GM23338 (cell line): ENCODE data around the gene CTCFL. TPM values are rescaled to one million over a fixed set of nuclear protein-coding genes. Genes with fewer than 3 reads are reported as not detected.

Experiments used
- ATAC-seq: fragments of 200-7000 bp; cut with Tn5 transposase; 3 replicates; pipeline ENCODE4 v1.9.1; 2020
- DNase-seq: peaks from one replicate; pipeline ENCODE4 v3.0.0-alpha.2; 2015; ENCODE audit warnings: low spot score
- H2AFZ ChIP-seq: fragments of 200-600 bp; sonication (generic); 2 replicates; pipeline ENCODE4 v1.8.0; 2016; ENCODE audit warnings: antibody characterized with exemption, mild to moderate bottlenecking, moderate library complexity
- H3F3A ChIP-seq: fragments of 200-600 bp; sonication (generic); replicated peaks from 2 replicates; pipeline ENCODE4 v1.8.0; 2017; ENCODE audit warnings: antibody characterized with exemption, mixed run types, low read depth
- H3K27ac ChIP-seq: fragments of 200-600 bp; sonication (generic); 2 replicates; pipeline ENCODE4 v1.6.1; 2016; ENCODE audit warnings: low read depth
- H3K27me3 ChIP-seq: fragments of 200-600 bp; sonication (generic); 2 replicates; pipeline ENCODE4 v1.8.0; 2016; ENCODE audit warnings: mild to moderate bottlenecking, mixed run types, moderate library complexity; ENCODE audit not compliant: insufficient read depth
- H3K36me3 ChIP-seq: fragments of 200-600 bp; sonication (generic); 2 replicates; pipeline ENCODE4 v1.8.0; 2016; ENCODE audit warnings: mild to moderate bottlenecking; ENCODE audit not compliant: insufficient read depth
- H3K4me1 ChIP-seq: fragments of 200-600 bp; sonication (generic); 2 replicates; pipeline ENCODE4 v1.8.0; 2016; ENCODE audit warnings: mild to moderate bottlenecking, moderate library complexity; ENCODE audit not compliant: insufficient read depth
- H3K4me2 ChIP-seq: fragments of 200-600 bp; sonication (generic); 2 replicates; pipeline ENCODE4 v1.7.1; 2017; ENCODE audit warnings: mixed run types
- H3K4me3 ChIP-seq: fragments of 200-600 bp; sonication (generic); 2 replicates; pipeline ENCODE4 v1.6.1; 2016; ENCODE audit warnings: mixed run types
- H3K79me2 ChIP-seq: fragments of 200-600 bp; sonication (generic); replicated peaks from 2 replicates; pipeline ENCODE4 v1.8.0; 2017; ENCODE audit warnings: mild to moderate bottlenecking; ENCODE audit not compliant: insufficient read depth
- H3K9me2 ChIP-seq: fragments of 200-600 bp; sonication (generic); 2 replicates; pipeline ENCODE4 v1.8.0; 2017; ENCODE audit not compliant: insufficient read depth
- H4K20me1 ChIP-seq: fragments of 200-600 bp; sonication (generic); replicated peaks from 2 replicates; pipeline ENCODE4 v1.8.0; 2017; ENCODE audit warnings: mild to moderate bottlenecking; ENCODE audit not compliant: insufficient read depth
- H3K27ac Mint-ChIP-seq: 2 replicates; pipeline ENCODE4 v1.8.0; 2020; ENCODE audit warnings: inconsistent platforms, mild to moderate bottlenecking, moderate library complexity, mixed read lengths
- H3K27me3 Mint-ChIP-seq: 3 replicates; pipeline ENCODE4 v1.8.0; 2022; ENCODE audit warnings: low read depth, mild to moderate bottlenecking, moderate library complexity, mixed read lengths, inconsistent platforms; ENCODE audit not compliant: insufficient read depth, poor library complexity
- H3K36me3 Mint-ChIP-seq: 3 replicates; pipeline ENCODE4 v1.8.0; 2021; ENCODE audit warnings: low read depth, mild to moderate bottlenecking, inconsistent platforms, moderate library complexity, mixed read lengths
- H3K4me1 Mint-ChIP-seq: 3 replicates; pipeline ENCODE4 v1.8.0; 2020; ENCODE audit warnings: mild to moderate bottlenecking, inconsistent platforms, mixed read lengths
- H3K4me3 Mint-ChIP-seq: 3 replicates; pipeline ENCODE4 v1.8.0; 2021; ENCODE audit warnings: moderate library complexity, mild to moderate bottlenecking, inconsistent platforms, mixed read lengths
- H3K9me3 Mint-ChIP-seq: 3 replicates; pipeline ENCODE4 v1.8.0; 2020; ENCODE audit warnings: moderate library complexity, mild to moderate bottlenecking, inconsistent platforms, mixed read lengths
- CREB1 ChIP-seq: fragments of 250-450 bp; sonication (Bioruptor Pico); IDR thresholded peaks from 2 replicates; pipeline ENCODE4 v1.5.0; 2020; ENCODE audit warnings: low read depth, mild to moderate bottlenecking, moderate library complexity
- NANOG ChIP-seq: IDR thresholded peaks from 2 replicates; pipeline ENCODE4 v1.6.1; 2016; ENCODE audit warnings: antibody characterized with exemption, borderline replicate concordance
- POLR2AphosphoS5 ChIP-seq: IDR thresholded peaks from 2 replicates; pipeline ENCODE4 v1.6.1; 2016; ENCODE audit warnings: antibody characterized with exemption, low read depth
- STAT1 ChIP-seq: IDR thresholded peaks from one replicate; pipeline ENCODE4 v1.6.1; 2016; ENCODE audit warnings: antibody characterized with exemption; ENCODE audit not compliant: unreplicated experiment
- ZNF114 ChIP-seq: fragments of 250-450 bp; sonication (Bioruptor Pico); IDR thresholded peaks from 2 replicates; pipeline ENCODE4 v1.5.0; 2020; ENCODE audit warnings: mild to moderate bottlenecking, moderate library complexity
- polyA plus RNA-seq: library from polyadenylated mRNA; unstranded; fragments of >200 nt; fragmentation: Nextera tagmentation; extraction: Ambion mirVana; gene quantifications from 2 replicates; pipeline ENCODE4 v1.2.1, GENCODE V29; 2016
- total RNA-seq: library from RNA; depleted of rRNA; stranded (reverse); fragments of >200 nt; shearing (Covaris generic); gene quantifications from 2 replicates; pipeline ENCODE4 v1.2.3, GENCODE V29; 2014
- TF ChIP-seq, protein P1 (sequence below): IDR thresholded peaks from one replicate; pipeline ENCODE4 v1.6.1; 2018; ENCODE audit warnings: antibody characterized with exemption; ENCODE audit not compliant: unreplicated experiment

The CTCFL gene
- total and polyA plus RNA-seq, 2 experiments from 2014 or later, result 0.55 to 1.4 TPM

DNA sequence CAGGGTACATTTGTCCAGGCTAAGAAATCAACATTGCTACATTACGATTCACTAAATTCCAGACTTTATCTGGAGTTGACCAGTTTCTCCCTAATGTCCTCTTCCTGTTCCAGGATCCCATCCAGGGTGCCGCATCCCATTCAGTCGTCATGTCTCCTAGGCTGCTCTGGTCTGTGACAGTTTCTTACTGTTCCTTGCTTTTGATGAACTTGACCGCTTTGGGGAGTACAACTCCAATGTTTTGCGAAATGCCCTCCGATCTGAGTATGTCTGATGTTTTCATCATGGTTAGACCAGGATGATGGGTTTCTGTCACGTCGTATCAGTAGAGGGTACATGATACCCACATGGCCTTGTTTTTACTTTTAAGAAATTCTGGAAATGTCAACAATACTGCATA lies 62.2 kb downstream of the CTCFL start (continued):
- TF ChIP-seq, protein P1, sequence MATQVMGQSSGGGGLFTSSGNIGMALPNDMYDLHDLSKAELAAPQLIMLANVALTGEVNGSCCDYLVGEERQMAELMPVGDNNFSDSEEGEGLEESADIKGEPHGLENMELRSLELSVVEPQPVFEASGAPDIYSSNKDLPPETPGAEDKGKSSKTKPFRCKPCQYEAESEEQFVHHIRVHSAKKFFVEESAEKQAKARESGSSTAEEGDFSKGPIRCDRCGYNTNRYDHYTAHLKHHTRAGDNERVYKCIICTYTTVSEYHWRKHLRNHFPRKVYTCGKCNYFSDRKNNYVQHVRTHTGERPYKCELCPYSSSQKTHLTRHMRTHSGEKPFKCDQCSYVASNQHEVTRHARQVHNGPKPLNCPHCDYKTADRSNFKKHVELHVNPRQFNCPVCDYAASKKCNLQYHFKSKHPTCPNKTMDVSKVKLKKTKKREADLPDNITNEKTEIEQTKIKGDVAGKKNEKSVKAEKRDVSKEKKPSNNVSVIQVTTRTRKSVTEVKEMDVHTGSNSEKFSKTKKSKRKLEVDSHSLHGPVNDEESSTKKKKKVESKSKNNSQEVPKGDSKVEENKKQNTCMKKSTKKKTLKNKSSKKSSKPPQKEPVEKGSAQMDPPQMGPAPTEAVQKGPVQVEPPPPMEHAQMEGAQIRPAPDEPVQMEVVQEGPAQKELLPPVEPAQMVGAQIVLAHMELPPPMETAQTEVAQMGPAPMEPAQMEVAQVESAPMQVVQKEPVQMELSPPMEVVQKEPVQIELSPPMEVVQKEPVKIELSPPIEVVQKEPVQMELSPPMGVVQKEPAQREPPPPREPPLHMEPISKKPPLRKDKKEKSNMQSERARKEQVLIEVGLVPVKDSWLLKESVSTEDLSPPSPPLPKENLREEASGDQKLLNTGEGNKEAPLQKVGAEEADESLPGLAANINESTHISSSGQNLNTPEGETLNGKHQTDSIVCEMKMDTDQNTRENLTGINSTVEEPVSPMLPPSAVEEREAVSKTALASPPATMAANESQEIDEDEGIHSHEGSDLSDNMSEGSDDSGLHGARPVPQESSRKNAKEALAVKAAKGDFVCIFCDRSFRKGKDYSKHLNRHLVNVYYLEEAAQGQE, result no peak
- TF ChIP-seq STAT1, result no peak

DNA sequence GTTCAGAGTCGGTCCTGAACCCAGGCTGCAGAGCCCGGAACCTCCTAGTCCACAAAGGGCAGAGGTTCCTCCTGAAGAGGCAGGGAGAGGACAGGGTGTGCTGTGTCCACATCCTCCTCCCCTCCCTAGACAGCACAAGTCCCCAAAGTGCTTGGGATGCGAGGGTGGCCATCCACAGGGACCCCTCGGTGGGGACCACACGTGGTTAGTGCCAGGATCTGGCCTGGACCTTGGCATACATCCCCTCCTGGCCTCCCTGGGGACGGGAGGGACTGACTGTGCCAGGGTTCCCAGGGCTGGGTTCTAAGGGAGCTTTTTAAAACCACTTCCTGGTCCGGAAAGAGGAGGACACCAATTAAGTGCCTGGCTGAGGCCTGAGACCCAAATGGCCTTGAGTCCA lies 63.2 kb downstream of the CTCFL start:
- H3K4me3 ChIP-seq, result no peak overlapping the region
- no peaks in the 10 kb centered on the region for H3K27me3 ChIP-seq
- no peak overlapping the region for H2AFZ ChIP-seq
- peaks cover 6% of the 10 kb centered on the region; the same call in 1 of the 3 replicates for H3K9me3 Mint-ChIP-seq
- no peak overlapping the region for H3K4me3 Mint-ChIP-seq
- H3K9me2 ChIP-seq, result no peaks in the 10 kb centered on the region
- no peak overlapping the region for H3K27ac ChIP-seq
- H3K4me1 Mint-ChIP-seq, result no peaks in the 10 kb centered on the region; the same call in 2 of the 3 replicates
- ATAC-seq (no peak), DNase-seq (no peak)
- H3F3A ChIP-seq, result no peaks in the 10 kb centered on the region
- no peak overlapping the region for H3K4me2 ChIP-seq
- no peaks in the 10 kb centered on the region for H4K20me1 ChIP-seq
- no peak overlapping the region for H3K27ac Mint-ChIP-seq
- peaks cover 6% of the 10 kb centered on the region; the same call in 1 of the 3 replicates for H3K36me3 Mint-ChIP-seq
- H3K79me2 ChIP-seq, result no peaks in the 10 kb centered on the region
- H3K4me1 ChIP-seq, result no peaks in the 10 kb centered on the region
- H3K27me3 Mint-ChIP-seq, result peaks cover 8% of the 10 kb centered on the region
- H3K36me3 ChIP-seq, result no peaks in the 10 kb centered on the region
- no peak for TF ChIP-seq NANOG

DNA sequence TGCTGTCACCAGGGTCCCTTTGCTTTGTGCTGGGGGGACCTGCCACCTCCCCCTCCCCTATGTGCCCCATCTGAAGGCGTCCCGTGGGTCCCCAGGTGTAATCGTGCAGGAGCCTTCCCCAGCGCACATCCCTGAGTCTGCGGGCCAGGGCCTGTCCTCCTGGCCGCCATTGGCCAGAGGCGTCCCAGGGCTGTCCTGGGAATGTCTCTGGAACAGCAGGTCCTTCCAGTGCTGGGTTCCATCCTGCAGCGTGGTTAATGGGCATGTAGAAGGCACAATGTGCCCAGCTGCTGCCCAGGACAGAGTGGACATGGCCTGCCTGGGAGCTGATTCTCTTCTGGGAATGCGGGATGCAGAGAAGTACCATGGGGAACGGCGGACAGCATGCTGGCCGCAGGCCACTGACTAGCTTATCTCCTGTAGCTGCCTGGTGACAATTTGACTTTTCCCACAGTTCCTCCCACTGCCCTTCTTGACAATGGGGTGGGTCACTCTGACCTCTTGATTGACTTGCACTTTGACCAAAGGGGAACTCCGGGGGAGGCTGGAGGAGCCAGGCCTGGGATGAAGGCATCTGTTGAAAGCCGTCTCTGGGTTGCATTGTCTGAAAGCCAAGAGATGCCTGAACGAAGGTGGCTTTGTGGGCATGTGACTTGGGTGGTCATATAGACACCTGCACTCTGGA lies 64.0 kb downstream of the CTCFL start:
- no peaks in the 10 kb centered on the region for H3K79me2 ChIP-seq
- no peaks in the 10 kb centered on the region for H3K36me3 ChIP-seq
- DNase-seq (no peak), ATAC-seq (no peak; the same call in 2 of the 3 replicates)
- TF ChIP-seq ZNF114 (CRISPR knock-in tag), result no peak
- no peak for TF ChIP-seq CREB1 (CRISPR knock-in tag)
- no peak for TF ChIP-seq NANOG
- no peak for TF ChIP-seq POLR2AphosphoS5
- TF ChIP-seq STAT1, result no peak
- H3F3A ChIP-seq, result no peaks in the 10 kb centered on the region
- H3K27me3 ChIP-seq, result no peaks in the 10 kb centered on the region
- no peak overlapping the region for H3K27ac Mint-ChIP-seq
- H4K20me1 ChIP-seq, result no peaks in the 10 kb centered on the region
- peaks cover 6% of the 10 kb centered on the region; the same call in 1 of the 3 replicates for H3K9me3 Mint-ChIP-seq
- H3K4me1 ChIP-seq, result no peaks in the 10 kb centered on the region
- H3K4me1 Mint-ChIP-seq, result no peaks in the 10 kb centered on the region; the same call in 2 of the 3 replicates
- H3K36me3 Mint-ChIP-seq, result peaks cover 6% of the 10 kb centered on the region; the same call in 1 of the 3 replicates
- H3K9me2 ChIP-seq, result no peaks in the 10 kb centered on the region
- no peak overlapping the region for H3K4me2 ChIP-seq
- H3K4me3 Mint-ChIP-seq, result no peak overlapping the region
- H3K27ac ChIP-seq, result no peak overlapping the region
- H3K4me3 ChIP-seq, result no peak overlapping the region
- H3K27me3 Mint-ChIP-seq, result peaks cover 9% of the 10 kb centered on the region
- no peak overlapping the region for H2AFZ ChIP-seq
